ENCODE data around the gene RAD51B.

The RAD51B gene

DNA sequence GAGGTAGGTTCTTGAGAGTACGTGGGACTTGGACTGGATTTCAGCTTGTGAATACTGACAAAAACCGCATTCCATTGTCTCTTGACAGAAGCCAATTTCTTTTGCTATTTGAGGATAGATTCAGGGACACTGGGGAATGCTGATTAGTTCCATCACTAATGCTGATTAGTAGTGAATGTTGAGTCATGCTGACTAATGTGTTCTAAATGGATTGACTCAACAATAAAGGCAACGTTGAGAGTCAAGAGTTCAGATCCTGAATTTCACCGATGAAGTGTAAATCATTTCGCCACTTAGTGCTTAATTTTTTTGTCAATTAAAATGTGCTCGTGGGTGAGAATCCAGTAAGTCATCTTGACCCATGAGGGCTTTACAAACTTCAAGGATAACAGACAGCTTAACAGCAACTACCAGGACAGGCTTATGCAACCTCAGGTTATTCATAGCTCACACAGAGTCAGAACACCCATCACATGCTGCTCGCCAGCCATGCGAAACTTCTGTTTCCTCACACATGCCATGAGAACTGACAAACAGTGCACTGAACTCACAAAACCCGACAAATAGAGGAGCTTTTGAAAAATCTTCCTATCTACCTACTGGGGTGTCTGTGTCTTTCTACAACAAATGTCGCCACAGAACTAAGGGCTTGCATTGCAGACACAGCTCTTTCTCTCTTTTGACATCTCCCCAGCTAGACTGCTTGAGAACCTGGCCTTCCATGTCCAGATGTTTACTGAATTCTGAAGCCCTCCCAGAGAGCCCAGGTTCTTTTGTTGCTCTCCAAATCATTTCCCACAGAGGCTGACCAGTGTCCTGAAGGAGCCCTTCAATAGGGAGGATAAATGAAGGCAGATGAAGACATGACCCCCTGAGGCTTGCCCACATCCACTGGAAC lies 656.9 kb downstream of the RAD51B start:
- no peak for DNase-seq (ENCODE audit: low read depth, low spot score)
- H3K4me3 ChIP-seq (ENCODE audit: low read length): no peak overlapping the region

DNA sequence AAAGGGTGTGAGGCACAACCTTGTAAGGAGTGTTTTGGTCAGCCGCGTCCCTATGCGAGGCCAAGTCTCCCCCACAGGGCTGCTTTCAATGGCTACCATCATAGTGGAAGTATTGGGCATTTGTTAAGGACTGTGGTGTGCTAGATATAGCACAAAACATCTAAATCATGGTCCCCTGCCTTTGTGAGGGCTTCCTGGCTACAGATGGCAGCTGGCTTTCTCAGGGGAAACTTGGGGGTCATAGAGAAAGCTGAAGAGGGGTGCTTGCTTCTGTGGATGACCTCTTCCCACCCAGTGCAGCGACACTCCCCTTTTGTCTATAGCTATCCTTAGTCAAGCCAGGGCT lies 657.5 kb downstream of the RAD51B start:
- no peak for DNase-seq (ENCODE audit: low read depth, low spot score)
- H3K4me3 ChIP-seq (ENCODE audit: low read length): no peak overlapping the region

DNA sequence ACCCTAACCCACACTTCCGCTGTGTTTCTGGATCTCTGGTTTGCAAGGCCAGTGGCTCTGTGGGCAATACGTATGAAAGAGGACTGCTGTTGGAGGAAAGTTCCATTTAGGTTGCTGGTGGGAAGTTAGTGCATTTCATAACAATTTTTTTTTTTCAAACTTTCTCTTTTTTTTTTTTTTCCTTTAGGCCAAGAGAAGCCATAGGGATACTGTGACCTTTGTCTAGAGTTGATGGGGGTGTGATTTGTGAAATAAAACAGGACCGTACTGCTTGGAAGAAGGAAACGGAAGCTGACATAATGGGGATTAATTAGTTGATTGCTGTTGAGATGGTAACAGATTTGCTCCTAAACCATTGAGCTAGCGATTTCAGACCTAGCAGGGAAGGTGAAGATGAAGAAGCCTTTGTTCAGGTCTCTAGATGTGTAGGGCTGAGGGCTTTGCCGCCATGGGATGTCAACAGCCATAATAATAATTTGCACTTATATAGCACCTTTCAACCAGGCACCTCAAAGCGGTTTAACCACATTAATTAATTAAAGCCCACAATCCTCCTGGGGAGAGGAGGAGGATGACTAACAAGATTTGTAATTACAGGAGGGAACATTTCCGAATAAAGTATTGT lies 658.0 kb downstream of the RAD51B start:
- H3K4me3 ChIP-seq (ENCODE audit: low read length): no peak overlapping the region
- no peak for DNase-seq (ENCODE audit: low read depth, low spot score)

DNA sequence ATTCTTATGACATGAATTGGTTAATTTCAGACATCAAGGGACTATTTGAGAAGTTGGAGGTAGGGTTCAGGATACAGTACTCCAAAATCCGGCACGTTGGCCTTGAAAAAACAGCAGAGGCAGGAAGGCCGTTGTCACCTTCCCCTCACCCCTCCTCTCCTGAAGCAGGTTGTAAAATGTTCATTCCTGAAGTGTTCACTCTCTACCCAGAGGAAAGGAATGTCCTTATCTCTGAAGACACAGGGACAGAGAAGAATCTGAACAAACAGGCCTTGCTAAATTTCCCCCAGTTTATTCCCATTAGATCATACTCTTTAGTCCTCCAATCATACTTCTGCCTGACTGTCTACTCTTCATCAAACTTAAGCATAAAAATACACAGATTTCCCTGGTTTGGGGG lies 659.7 kb downstream of the RAD51B start:
- no peak for DNase-seq (ENCODE audit: low read depth, low spot score)
- H3K4me3 ChIP-seq (ENCODE audit: low read length): no peak overlapping the region

DNA sequence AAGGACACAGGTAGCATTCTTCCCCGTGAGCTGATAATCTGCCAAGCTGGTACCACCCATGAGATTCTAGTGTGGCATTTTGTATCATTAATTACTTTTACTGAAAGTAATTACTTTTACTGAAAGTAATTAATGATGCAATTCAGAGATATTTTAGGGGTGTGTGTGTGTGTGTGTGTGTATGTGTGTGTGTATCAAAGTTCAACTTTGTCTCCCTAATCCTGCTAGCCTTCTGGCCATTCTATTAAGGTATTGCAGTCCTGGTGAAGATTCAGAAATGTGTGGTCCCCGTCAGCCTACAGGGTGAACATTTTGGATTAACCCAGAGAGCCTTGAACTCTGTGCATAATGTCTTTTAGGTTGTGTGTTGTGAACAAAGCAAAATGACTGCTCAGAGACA lies 662.4 kb downstream of the RAD51B start:
- DNase-seq (ENCODE audit: low read depth, low spot score): no peak
- H3K4me3 ChIP-seq (ENCODE audit: low read length): no peak overlapping the region

DNA sequence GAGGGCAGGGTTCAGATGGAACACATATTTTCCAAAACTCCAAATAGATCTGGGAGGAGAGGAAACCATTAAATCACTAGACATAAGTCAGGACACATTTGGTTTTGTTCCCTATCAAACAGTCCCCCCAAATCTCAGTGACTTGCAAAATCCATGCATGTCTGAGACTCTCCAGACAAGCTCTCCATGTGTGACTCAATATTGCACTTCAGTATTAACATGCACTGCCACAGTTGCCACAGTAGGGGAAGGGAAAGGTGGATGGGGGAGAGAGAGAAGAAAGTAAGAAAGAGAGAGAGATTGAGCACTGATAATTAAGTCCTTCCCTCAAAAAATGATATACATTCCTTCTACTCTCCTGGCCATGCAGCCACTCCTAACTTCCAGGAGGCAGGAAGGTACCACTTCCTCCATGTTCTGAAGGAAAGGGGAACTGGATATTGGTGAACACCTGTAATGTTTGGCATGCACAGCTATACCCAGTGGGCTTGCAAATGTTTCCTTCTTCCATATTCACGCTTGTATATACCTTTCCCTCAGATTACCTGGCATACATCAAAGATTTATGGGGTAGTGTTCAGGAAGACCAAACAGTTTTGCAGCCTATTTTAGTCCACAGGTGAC lies 663.3 kb downstream of the RAD51B start:
- no peak for DNase-seq (ENCODE audit: low read depth, low spot score)
- H3K4me3 ChIP-seq (ENCODE audit: low read length): no peak overlapping the region

DNA sequence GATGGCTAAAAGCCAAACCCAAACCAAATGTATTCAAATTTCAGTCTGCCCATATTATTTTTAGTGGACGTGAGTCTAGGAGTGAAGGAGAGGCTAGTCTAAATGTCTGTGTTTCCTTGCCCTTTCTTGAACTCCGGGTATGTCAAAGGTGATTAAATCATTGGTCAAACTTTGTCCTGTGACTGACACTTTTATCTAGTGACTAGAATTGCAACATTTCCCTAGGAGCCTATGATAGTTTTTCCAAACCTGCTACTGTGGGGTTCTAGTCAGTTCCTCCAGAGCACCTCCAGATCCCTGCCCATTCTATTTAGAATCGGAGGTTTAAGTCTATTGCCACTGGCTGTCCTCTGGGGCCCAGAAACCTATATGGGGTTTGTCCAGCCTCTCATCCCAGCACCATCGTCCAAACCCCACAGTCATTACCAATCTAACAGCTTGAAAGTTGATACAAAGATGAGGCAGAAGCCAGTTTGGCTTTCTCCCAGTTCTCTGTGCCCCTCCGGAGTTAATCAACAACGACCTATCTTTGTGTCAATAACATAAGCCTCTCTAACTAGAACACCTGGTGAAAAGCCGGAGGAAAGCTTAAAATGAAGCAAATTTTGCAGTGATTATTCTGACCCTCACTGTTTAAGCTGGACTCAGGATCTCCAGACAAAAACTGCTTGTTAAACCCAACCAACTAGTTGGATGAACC lies 666.6 kb downstream of the RAD51B start:
- no peak for DNase-seq (ENCODE audit: low read depth, low spot score)
- H3K4me3 ChIP-seq (ENCODE audit: low read length): no peak overlapping the region

DNA sequence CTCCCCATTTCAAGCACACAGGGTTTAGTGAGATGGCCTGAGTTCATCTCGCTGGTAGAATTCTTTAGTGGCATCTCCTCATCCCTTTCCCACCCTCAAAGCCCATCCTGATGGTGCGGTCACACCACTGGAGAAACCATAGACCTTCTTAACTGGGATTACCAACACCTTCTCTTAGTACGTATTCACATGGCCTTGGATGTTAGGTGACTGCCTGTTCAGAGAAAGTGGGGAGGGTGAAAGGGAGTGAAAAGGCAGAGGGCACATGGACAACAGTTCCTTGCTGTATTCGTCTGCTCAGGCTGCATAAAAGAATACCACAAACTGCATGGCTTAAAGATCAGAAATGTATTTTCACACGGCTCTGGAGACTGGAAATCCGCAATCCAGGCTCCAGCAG lies 667.2 kb downstream of the RAD51B start:
- DNase-seq (ENCODE audit: low read depth, low spot score): no peak
- no peak overlapping the region for H3K4me3 ChIP-seq (ENCODE audit: low read length)

DNA sequence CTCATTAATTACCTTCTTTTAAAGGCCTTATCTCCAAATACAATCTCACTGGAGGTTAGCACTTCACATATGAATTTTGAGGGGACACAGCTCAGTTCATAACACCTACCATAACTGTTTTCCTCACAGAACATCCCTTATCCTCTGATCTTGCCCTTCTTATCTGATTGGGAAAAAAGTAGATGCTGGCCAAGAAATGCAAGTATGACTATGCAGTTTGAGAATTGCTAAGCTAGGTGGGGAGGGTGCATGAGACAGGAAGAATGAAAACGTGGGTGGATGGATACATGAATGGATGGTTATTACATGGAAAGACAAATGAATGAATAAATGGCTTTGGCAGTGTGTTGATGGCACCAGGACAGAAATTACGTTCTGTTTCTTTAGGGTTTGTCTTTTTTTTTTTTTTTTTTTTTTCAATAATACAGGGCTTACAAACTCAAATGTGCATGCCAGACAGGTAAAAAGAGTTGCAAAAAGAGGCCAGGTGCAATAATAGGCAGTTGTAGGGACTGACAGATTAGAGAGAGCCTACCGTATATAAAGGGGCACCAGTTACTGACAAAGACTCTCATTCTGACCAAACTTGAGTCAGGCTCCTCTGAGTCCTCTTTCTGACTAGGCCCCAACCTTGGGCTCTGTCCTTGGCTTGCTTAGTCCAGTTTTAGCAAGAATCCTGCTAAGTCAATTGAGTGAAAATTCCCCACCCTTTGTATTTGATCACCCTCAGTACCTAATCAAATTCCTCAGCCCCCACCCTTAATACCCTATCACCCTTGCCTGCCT lies 668.4 kb downstream of the RAD51B start:
- DNase-seq (ENCODE audit: low read depth, low spot score): no peak
- no peak overlapping the region for H3K4me3 ChIP-seq (ENCODE audit: low read length)

DNA sequence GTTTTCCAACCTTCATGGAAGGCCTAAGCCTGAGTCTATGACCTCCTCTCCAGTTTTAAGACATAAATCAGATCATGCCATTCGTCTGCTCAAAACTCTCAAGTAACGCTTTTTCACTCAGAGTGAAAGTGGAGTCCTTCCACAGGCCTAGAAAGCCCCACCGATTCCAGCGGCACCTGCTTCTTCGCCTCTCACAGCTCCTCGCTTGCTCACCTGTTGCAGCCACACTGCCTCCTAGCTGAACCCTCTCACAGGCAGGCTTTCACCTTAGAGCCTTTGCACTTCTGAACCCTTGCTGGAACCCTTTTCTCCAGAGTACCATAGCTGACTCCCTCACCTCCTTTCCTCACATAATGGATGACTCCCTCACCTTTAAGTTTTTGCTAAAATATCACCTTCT lies 672.2 kb downstream of the RAD51B start:
- H3K4me3 ChIP-seq (ENCODE audit: low read length): no peak overlapping the region
- DNase-seq (ENCODE audit: low read depth, low spot score): no peak

DNA sequence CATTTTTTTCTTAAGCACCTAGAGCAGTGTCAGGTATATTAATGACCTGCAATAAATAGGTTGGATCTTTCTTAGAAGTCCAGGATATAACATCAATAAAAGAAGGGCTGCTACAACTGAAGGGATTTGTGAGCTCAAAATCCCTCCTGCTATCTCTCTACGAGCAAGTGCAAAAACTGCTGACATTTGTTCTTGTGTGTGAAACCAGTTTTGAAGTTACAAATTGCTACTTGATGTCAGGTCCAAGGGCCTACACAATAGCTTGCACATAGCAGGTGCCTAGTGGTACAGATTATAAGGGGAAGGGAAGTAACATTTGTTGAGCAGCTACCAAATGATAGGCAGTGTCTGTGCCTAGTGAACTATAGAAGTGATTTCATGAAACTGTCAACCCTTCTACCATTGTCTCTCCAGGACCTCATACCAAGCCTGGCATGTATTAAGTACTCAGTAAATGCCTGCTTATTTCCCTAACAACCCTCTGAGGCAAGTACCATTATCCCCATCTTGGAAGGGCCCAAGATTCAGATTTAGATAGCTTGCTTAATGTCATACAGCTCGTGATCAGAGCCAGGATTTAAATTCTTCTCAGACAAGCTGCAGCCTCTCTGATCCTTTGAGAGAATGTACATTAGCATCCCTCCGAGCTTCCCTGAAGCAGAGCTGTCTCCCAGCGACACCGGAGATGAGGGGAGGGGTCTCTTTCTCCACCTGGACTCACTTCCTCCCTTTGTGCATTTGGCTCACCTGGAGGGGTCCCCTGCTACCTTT lies 673.0 kb downstream of the RAD51B start:
- DNase-seq (ENCODE audit: low read depth, low spot score): no peak
- H3K4me3 ChIP-seq (ENCODE audit: low read length): no peak overlapping the region

DNA sequence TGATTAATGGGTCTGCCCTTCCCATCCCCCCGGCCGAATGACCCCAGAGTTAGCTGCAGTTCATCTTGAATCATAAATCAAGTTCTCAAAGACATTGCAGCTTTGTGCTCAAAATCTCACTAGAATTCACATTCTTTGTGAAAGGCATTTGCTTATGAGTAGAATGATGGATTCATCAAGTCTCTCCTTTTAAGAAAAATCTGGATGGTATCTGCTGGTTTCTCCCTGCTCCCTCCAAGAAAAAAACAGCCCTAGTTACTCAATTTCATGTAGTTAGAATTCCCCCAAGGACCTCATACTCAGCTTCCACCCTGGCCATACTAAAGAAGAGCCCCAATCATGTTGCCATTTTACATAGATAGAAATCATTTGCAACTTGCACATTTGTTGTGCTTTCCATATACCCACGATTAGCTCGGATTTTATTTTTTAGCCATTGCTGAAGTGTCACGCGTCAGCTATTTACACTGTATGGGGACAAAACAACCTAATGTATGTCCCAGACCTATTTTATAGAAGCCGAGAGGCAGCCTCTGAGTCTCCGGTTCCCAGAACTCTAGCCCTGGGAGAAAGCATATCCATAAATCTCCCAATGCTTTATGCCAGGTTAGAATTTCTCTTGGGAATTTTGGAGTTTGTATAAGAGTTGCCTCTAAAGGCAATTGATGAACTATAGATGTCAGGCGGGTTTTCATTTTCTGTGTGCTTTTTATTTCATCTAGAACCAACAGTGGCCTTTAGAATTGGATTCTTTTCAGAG lies 673.8 kb downstream of the RAD51B start:
- no peak overlapping the region for H3K4me3 ChIP-seq (ENCODE audit: low read length)
- no peak for DNase-seq (ENCODE audit: low read depth, low spot score)

DNA sequence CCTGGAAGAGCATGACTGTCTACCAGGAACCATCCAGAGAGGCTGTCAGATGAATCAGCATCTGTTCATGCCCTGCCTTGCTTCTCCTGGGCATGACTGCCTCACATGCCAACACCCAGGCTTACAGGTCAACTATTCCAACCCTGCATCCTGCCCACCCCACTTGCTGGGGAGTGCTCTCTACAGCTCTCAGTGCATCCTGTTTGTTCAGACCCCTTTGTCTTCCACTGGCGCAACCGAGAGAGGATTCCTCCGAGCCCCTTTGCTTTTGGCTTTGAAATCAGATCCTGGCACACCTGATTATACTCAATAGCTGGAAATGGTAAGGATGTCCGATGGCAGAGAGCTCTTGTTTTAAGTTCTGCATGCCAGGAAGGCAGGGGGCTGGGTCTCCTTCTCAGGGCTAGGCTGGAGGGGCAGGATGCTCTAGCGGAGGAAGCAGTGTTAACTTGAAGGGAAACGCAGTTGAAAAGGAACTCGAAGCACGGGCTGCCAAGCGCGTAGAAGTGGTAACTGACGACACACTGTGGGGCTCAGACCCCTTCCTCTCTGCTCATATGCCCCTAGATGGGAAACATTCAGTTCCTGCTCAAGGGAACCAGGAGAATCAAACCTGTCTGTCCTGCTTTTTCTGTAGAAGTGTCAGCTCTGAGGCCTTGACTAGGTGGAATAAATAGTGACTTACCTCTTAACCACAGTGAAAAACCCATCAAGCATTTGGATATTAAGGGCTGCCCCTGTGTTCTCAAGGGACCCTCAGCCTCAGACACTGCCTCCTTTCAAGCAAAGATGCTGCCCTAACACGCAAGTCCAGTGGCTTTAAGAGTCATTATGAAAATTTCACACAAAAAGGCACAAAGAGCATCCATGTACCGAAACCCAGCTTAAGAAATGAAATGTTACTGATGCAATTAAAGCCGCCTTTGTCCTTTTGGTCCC lies 675.8 kb downstream of the RAD51B start:
- H3K4me3 ChIP-seq (ENCODE audit: low read length): no peak overlapping the region
- peak; percentile 22 for DNase-seq (ENCODE audit: low read depth, low spot score)

DNA sequence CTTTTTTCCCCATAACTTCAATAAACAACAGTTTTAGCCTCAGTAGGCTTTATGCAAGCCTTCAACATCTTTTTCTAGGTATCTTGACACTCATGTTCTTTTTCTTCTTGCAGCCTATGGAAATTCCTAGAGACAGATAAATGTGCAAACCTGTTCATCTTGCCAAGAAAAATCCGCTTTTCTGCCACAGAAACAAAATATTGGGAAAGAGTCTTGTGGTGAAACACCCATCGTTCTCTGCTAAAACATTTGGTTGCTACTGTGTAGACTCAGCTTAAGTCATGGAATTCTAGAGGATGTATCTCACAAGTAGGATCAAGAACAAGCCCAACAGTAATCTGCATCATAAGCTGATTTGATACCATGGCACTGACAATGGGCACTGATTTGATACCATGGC lies 677.4 kb downstream of the RAD51B start:
- no peak overlapping the region for H3K4me3 ChIP-seq (ENCODE audit: low read length)
- no peak for DNase-seq (ENCODE audit: low read depth, low spot score)

DNA sequence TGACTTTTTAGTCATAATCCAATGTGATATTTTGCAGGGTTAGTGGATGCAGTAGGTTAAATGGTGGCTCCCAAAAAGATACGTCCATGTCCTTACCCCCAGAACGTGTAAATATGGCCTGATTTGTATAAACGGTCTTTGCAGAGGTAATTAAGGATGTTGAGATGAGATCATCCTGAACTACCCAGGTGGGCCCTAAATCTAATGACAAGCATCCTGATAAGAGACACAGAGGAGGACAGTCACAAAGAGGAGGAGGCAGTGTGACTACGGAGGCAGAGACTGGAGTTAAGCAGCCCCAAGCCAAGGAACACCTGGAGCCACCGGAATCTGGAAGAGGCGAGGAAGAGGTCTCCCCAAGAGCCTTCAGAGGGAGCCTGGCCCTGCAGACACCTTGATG lies 679.9 kb downstream of the RAD51B start:
- no peak for DNase-seq (ENCODE audit: low read depth, low spot score)

DNA sequence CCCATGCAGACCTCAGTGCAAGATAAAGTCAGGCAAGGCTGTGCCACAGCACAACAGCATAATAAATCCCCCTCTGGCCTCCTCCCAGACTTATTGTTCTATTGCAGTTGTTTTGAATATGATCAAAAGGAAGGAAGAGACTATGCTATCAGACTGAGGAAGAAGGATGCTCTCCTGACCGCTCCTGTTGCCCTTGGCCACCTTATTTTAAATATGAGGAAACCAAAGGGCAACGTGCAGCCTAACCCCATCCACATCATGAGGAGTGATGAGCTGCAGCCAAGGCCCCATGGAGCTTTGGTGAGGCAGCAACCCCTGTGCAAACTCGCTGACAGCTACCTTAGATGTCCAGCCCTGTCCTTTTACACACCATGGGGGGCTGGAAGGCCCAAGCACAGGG lies 681.6 kb downstream of the RAD51B start:
- DNase-seq (ENCODE audit: low read depth, low spot score): no peak
- H3K4me3 ChIP-seq (ENCODE audit: low read length): no peak overlapping the region

More for the DNA sequence above, 679.9 kb downstream of the RAD51B start:
- no peak overlapping the region for H3K4me3 ChIP-seq (ENCODE audit: low read length)

DNA sequence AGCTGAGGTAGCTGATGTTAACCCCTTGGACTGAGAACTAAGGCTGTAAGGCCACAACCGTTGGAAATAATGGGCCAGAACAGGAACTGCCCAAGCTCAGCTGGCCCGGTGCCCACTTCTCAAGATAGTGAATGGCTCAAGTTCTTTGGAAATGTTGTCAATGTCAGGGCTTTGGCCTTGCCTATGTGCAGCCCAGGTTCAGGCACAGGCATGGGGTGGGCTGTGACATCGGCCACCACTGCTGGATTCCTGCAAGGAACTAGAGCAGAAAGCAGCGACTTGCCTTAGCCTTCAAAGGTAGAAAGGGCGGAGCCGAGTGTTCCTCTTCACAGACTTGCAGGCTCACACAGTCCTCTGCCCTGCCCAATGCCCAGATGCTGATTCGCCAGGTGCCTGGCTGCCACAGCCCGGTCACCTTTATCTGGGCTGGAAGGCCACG lies 682.1 kb downstream of the RAD51B start:
- H3K4me3 ChIP-seq (ENCODE audit: low read length): no peak overlapping the region
- no peak for DNase-seq (ENCODE audit: low read depth, low spot score)

Measured in Jurkat, Clone E6-1 (cell line).